BE2C (cell line): ENCODE measurements around the gene ADH6. TPM values are rescaled to one million over a fixed set of nuclear protein-coding genes. Genes with fewer than 3 reads are reported as not detected.
"Not testable (repeated sequence)": the region's sequence is repeated elsewhere in the genome, so short reads cannot be mapped to it uniquely, and the experiment has no call there.

ENCODE experiments used
- DNase-seq: peaks from one replicate; pipeline ENCODE4 v3.0.0-alpha.2; 2020
- H3K27me3 ChIP-seq: fragments of 250-450 bp; sonication (Bioruptor Pico); 2 replicates; pipeline ENCODE4 v1.5.1; 2020; ENCODE audit warnings: mild to moderate bottlenecking
- H3K36me3 ChIP-seq: fragments of 250-450 bp; sonication (Bioruptor Pico); 2 replicates; pipeline ENCODE4 v1.5.1; 2020; ENCODE audit warnings: mild to moderate bottlenecking
- H3K4me1 ChIP-seq: fragments of 250-450 bp; sonication (Bioruptor Pico); 2 replicates; pipeline ENCODE4 v1.5.1; 2020
- H3K4me3 ChIP-seq: 2 replicates; pipeline ENCODE4 v1.5.1; 2011; ENCODE audit warnings: low read depth, low read length
- H3K9me3 ChIP-seq: fragments of 250-450 bp; sonication (Bioruptor Pico); 2 replicates; pipeline ENCODE4 v1.5.1; 2020
- CTCF ChIP-seq: IDR thresholded peaks from 2 replicates; pipeline ENCODE4 v1.5.1; 2012; ENCODE audit warnings: mild to moderate bottlenecking, low read depth, low read length
- polyA plus RNA-seq: library from polyadenylated mRNA; unstranded; fragments of >200 nt; gene quantifications from one replicate; pipeline ENCODE4 v1.2.1, GENCODE V29; 2012; ENCODE audit warnings: low read depth, missing spikeins; ENCODE audit not compliant: insufficient read length, insufficient read depth

Gene ADH6
- polyA plus RNA-seq: not detected

- no peak for DNase-seq
- TF ChIP-seq CTCF: no peak
- Histone ChIP-seq H3K27me3 (no peaks in the 10 kb centered on the region), H3K9me3 (no peaks in the 10 kb centered on the region), H3K4me1 (no peaks in the 10 kb centered on the region), H3K4me3 (no peak within 1 kb of the TSS), H3K36me3 (no peaks in the 10 kb centered on the region)
Measured at GRCh38 chr4:99219072-99219471, at the start of gene ADH6. Gene ADH6, minus strand, starts transcription at chr4:99219246. Its CDS starts 94 bp downstream, at chr4:99219152.

GRCh38 chr4:99264927-99265326 lies 45.9 kb upstream of the ADH6 start:
- Histone ChIP-seq H3K36me3 (no peaks in the 10 kb centered on the region), H3K4me1 (no peaks in the 10 kb centered on the region), H3K27me3 (no peaks in the 10 kb centered on the region), H3K4me3 (no peak overlapping the region), H3K9me3 (no peaks in the 10 kb centered on the region)
- DNase-seq: no peak
- TF ChIP-seq CTCF: no peak

GRCh38 chr4:99252746-99253145 lies 33.7 kb upstream of the ADH6 start:
- Histone ChIP-seq H3K36me3 (no peaks in the 10 kb centered on the region), H3K9me3 (no peaks in the 10 kb centered on the region), H3K27me3 (no peaks in the 10 kb centered on the region), H3K4me3 (no peak overlapping the region), H3K4me1 (no peaks in the 10 kb centered on the region)
- DNase-seq: no peak
- TF ChIP-seq CTCF: no peak

GRCh38 chr4:99248714-99249113 lies 29.7 kb upstream of the ADH6 start:
- DNase-seq: no peak
- Histone ChIP-seq H3K4me1 (no peaks in the 10 kb centered on the region), H3K9me3 (no peaks in the 10 kb centered on the region), H3K27me3 (no peaks in the 10 kb centered on the region), H3K36me3 (no peaks in the 10 kb centered on the region), H3K4me3 (no peak overlapping the region)
- TF ChIP-seq CTCF: no peak

GRCh38 chr4:99235955-99236354 lies 16.9 kb upstream of the ADH6 start:
- Histone ChIP-seq H3K4me3 (no peak overlapping the region), H3K4me1 (no peaks in the 10 kb centered on the region), H3K9me3 (no peaks in the 10 kb centered on the region; the same call in 1 of the 2 replicates), H3K36me3 (no peaks in the 10 kb centered on the region), H3K27me3 (no peaks in the 10 kb centered on the region)
- DNase-seq: no peak
- no peak for TF ChIP-seq CTCF

- no peak for DNase-seq
- H3K9me3 ChIP-seq: no peaks in the 10 kb centered on the region
- no peak for TF ChIP-seq CTCF
Measured at GRCh38 chr4:99234331-99235010, 15.4 kb upstream of the ADH6 start.

GRCh38 chr4:99233397-99233796 lies 14.4 kb upstream of the ADH6 start:
- not testable (repeated sequence) for H3K4me1 ChIP-seq, H3K27me3 ChIP-seq, H3K9me3 ChIP-seq, H3K36me3 ChIP-seq, DNase-seq, H3K4me3 ChIP-seq

More at GRCh38 chr4:99234331-99235010, 15.4 kb upstream of the ADH6 start:
- Histone ChIP-seq H3K36me3 (no peaks in the 10 kb centered on the region), H3K4me3 (no peak overlapping the region), H3K27me3 (no peaks in the 10 kb centered on the region), H3K4me1 (no peaks in the 10 kb centered on the region)

- not testable (repeated sequence) for H3K4me1 ChIP-seq, H3K9me3 ChIP-seq, DNase-seq, H3K4me3 ChIP-seq, H3K36me3 ChIP-seq, H3K27me3 ChIP-seq
Measured at GRCh38 chr4:99228706-99229105, 9.7 kb upstream of the ADH6 start.

GRCh38 chr4:99227646-99228045 lies 8.6 kb upstream of the ADH6 start:
- not testable (repeated sequence) for H3K36me3 ChIP-seq, H3K4me1 ChIP-seq, H3K27me3 ChIP-seq, DNase-seq, H3K9me3 ChIP-seq, H3K4me3 ChIP-seq
